HG02970 (cell line): Measurements from ENCODE around the gene DNAJC4.
A peak's percentile ranks its signal among the peaks of the same experiment; 100 is the strongest.

Experiments used
- ATAC-seq: cut with Tn5 transposase; IDR thresholded peaks from one replicate; pipeline ENCODE4 v1.9.1; 2021; ENCODE audit warnings: mild to moderate bottlenecking, moderate library complexity, moderate number of reproducible peaks; ENCODE audit not compliant: unreplicated experiment, low FRiP score

Gene DNAJC4

DNA sequence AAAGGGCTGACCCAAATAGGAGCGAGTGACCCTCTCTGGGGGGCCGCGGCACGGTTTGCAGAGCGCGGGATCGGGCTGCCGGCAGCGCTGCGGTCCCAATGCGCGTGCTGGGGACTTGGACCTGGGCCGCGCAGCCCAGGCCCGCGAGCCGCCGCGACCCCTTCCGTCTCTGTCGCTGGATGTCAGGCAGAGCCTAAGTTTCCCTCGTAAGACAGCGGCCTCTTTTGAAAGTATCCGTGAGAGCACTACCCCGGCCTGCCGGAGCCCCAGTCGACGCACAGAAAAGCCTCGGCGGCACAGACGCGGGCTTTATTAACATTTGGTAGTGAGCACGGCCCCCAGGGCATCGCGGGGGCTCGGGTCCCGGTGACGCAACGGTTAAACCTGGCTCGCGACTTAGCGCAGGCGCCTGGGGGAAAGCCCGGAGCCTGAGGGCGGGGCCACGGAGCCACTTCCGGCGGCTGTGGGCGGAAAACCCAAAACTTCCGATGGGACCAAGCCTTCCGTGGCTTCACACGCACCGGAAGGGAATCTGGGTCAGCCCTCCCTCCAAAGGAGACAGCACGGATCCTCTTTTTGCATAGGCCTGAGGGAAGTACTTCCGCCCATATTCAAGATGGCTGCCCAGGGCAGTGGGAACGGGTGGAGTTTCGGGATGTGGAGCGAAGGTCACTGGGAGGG, 39.3 kb downstream of the DNAJC4 start:
- ATAC-seq = peak; percentile 68

GRCh38 chr11:64275031-64275800, 44.9 kb downstream of the DNAJC4 start:
- ATAC-seq = no peak

- no peak for ATAC-seq
These were observed 45.5 kb downstream of the DNAJC4 start for GRCh38 chr11:64275841-64276240.

- no peak for ATAC-seq
These were observed 46.5 kb downstream of the DNAJC4 start for GRCh38 chr11:64276653-64277431.

GRCh38 chr11:64278576-64279190, 48.3 kb downstream of the DNAJC4 start:
- no peak for ATAC-seq

GRCh38 chr11:64281957-64282770, 51.8 kb downstream of the DNAJC4 start:
- no peak for ATAC-seq

DNA sequence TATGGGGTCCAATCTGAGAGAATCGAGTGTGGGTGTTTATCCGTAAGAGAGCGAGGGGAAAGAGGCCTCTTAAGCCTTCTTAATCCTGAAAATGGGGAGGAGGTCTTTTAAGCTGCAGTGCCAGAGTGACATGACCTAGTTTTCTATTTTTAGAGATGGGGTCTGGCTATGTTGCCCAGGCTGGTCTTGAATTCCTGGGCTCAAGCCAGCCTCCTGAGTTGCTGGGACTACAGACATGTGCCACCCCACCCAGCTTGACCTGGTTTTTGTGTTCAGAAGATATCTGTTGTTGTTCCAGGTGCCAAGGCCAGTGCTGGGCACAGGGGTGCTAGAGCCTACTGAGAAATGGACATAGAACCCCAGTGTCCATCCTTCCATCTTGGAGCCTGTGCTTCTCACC, 52.7 kb downstream of the DNAJC4 start:
- no peak for ATAC-seq
